GM20000 (cell line): ENCODE results near the gene NPEPPS.
A peak's percentile ranks its signal among the peaks of the same experiment; 100 is the strongest.

Source experiments
- DNase-seq: peaks from one replicate; pipeline ENCODE4 v3.0.0; 2012; ENCODE audit warnings: low spot score
- TF ChIP-seq, protein P1 (sequence below): IDR thresholded peaks from 2 replicates; pipeline ENCODE4 v1.5.1; 2012; ENCODE audit warnings: mild to moderate bottlenecking, control low read depth; ENCODE audit errors: extremely low read depth, missing control alignments

The NPEPPS gene

GRCh38 chr17:47654991-47655390 is 124.1 kb downstream of the NPEPPS start:
- DNase-seq = no peak
- TF ChIP-seq, protein P1, sequence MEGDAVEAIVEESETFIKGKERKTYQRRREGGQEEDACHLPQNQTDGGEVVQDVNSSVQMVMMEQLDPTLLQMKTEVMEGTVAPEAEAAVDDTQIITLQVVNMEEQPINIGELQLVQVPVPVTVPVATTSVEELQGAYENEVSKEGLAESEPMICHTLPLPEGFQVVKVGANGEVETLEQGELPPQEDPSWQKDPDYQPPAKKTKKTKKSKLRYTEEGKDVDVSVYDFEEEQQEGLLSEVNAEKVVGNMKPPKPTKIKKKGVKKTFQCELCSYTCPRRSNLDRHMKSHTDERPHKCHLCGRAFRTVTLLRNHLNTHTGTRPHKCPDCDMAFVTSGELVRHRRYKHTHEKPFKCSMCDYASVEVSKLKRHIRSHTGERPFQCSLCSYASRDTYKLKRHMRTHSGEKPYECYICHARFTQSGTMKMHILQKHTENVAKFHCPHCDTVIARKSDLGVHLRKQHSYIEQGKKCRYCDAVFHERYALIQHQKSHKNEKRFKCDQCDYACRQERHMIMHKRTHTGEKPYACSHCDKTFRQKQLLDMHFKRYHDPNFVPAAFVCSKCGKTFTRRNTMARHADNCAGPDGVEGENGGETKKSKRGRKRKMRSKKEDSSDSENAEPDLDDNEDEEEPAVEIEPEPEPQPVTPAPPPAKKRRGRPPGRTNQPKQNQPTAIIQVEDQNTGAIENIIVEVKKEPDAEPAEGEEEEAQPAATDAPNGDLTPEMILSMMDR = no peak

- TF ChIP-seq, protein P1 = no peak
- peak; percentile 35 for DNase-seq
Measured at GRCh38 chr17:47660064-47660492, 129.2 kb downstream of the NPEPPS start.

- TF ChIP-seq, protein P1 = peak; percentile 66
- DNase-seq = peak; percentile 53
Measured at GRCh38 chr17:47663912-47664623, 133.2 kb downstream of the NPEPPS start.

DNA sequence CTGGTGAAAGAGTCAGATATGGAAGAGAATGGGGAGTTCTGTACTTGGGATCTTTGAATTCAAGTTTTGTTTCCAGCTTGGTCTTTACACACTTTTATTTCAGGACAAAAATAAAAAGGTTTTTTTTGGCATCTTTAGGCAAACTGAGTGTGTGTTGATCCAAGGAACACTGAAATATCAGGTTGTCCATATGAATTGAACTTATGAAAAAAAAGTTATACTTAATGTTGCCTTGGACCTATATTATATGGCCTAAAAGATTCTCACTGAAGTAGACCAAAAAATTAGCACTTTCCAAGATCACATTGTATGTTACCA is 133.7 kb downstream of the NPEPPS start:
- TF ChIP-seq, protein P1 = no peak
- no peak for DNase-seq

DNA sequence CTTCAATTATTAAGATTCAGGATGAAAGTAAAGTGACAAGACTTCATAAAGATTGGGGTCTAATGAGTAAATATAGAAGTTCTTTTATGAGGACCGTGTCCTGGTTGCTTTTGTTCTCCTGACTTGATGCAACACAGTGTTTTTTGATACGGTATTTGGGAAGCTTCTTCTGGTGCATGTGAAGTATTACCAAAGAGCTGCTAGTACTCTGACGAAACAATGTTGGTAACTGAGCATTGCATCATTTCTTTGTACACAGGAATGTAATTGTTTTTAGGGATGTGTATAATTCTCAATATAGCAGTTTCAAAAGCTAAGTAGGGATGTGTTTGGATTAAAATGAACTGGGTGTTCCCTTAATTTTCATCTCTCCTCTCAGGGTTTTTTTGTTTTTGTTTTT is 134.7 kb downstream of the NPEPPS start:
- TF ChIP-seq, protein P1 = no peak
- DNase-seq = no peak

GRCh38 chr17:47669081-47669480 is 138.2 kb downstream of the NPEPPS start:
- no peak for DNase-seq
- TF ChIP-seq, protein P1 = no peak

DNA sequence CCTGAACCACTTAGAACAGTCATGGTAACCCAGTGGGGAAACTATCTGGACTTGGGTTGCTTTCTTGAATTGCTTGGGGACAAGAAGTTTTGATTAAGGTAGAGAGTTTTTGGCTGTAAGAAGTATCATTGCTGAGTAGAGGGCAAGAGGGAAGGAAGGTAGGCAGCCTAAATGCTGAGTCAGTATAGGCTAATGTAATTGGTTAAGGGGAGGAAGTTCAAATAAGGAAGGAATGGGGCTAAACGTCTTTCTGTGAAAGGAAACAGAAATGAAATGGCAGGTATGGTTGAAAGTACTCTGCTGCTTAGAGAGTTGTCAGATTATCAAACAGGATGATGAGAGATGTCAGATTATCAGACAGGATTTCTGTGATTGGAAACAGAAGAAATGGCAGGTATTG is 139.2 kb downstream of the NPEPPS start:
- no peak for DNase-seq
- TF ChIP-seq, protein P1 = no peak
